ENCODE measurements around the gene LAP3.
A peak's percentile ranks its signal among the peaks of the same experiment; 100 is the strongest.
"Not testable (repeated sequence)": the region's sequence is repeated elsewhere in the genome, so short reads cannot be mapped to it uniquely, and the experiment has no call there.

LAP3 gene

GRCh38 chr4:17562157-17562556 lies 14.8 kb upstream of the LAP3 start:
- DNase-seq (ENCODE audit: low spot score), result no peak

- no peak for DNase-seq (ENCODE audit: low spot score)
Observed at GRCh38 chr4:17565846-17566245, 11.2 kb upstream of the LAP3 start.

- no peak for DNase-seq (ENCODE audit: low spot score)
Observed at GRCh38 chr4:17567271-17567670, 9.7 kb upstream of the LAP3 start.

- no peak for DNase-seq (ENCODE audit: low spot score)
Observed at GRCh38 chr4:17574206-17574605, 2.8 kb upstream of the LAP3 start.

- DNase-seq (ENCODE audit: low spot score), result not testable (repeated sequence)
Observed at GRCh38 chr4:17575177-17575576, 1.8 kb upstream of the LAP3 start.

- DNase-seq (ENCODE audit: low spot score), result peak; percentile 38
Observed at GRCh38 chr4:17577665-17578481, 875 bp downstream of the LAP3 start.

GRCh38 chr4:17578482-17578891 lies 1.5 kb downstream of the LAP3 start:
- peak; percentile 16 for DNase-seq (ENCODE audit: low spot score)

GRCh38 chr4:17580969-17581368 lies 4.0 kb downstream of the LAP3 start:
- peak; percentile 45 for DNase-seq (ENCODE audit: low spot score)

- DNase-seq (ENCODE audit: low spot score), result no peak
Observed at GRCh38 chr4:17583276-17583675, 6.3 kb downstream of the LAP3 start.

- no peak for DNase-seq (ENCODE audit: low spot score)
Observed at GRCh38 chr4:17583941-17584340, 6.9 kb downstream of the LAP3 start.

GRCh38 chr4:17584521-17585213 lies 7.7 kb downstream of the LAP3 start:
- no peak for DNase-seq (ENCODE audit: low spot score)

GRCh38 chr4:17587094-17587822 lies 10.3 kb downstream of the LAP3 start:
- DNase-seq (ENCODE audit: low spot score), result no peak

- no peak for DNase-seq (ENCODE audit: low spot score)
Observed at GRCh38 chr4:17589355-17589754, 12.4 kb downstream of the LAP3 start.

- DNase-seq (ENCODE audit: low spot score), result no peak
Observed at GRCh38 chr4:17595471-17596005, 18.5 kb downstream of the LAP3 start.

GRCh38 chr4:17597517-17597916 lies 20.5 kb downstream of the LAP3 start:
- DNase-seq (ENCODE audit: low spot score), result no peak

GRCh38 chr4:17599826-17600225 lies 22.8 kb downstream of the LAP3 start:
- no peak for DNase-seq (ENCODE audit: low spot score)

- no peak for DNase-seq (ENCODE audit: low spot score)
Observed at GRCh38 chr4:17605236-17605635, 28.2 kb downstream of the LAP3 start.

- DNase-seq (ENCODE audit: low spot score), result peak; percentile 63
Observed at GRCh38 chr4:17613761-17614415, 36.9 kb downstream of the LAP3 start.

GRCh38 chr4:17614416-17615299 lies 37.7 kb downstream of the LAP3 start, which contains the start of gene MED28:
Gene MED28 (plus strand): TSS chr4:17614641. CDS start chr4:17614655, 14 bp downstream.
- DNase-seq (ENCODE audit: low spot score), result peak; percentile 96

- no peak for DNase-seq (ENCODE audit: low spot score)
Observed at GRCh38 chr4:17616283-17616682, 39.3 kb downstream of the LAP3 start.

GRCh38 chr4:17618926-17619325 lies 41.9 kb downstream of the LAP3 start:
- DNase-seq (ENCODE audit: low spot score), result no peak

All from AG08396 (cell line).